ENCODE measurements around the gene PIH1D1.

DNA sequence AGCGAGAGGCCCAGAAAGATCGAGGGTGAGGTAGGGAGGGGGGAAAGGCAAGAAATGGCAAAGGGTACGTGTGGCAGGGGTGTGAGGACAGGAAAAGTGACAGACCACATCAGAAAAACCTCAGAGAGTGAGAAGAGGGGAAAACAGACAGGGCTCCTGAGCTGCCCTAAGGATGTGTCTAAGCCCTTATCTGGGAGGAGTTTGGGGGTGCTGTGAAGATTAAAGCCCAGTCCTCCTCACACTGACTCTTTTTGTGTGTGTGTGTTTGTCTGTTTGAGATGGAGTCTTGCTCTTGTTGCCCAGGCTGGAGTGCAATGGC is 27.7 kb downstream of the PIH1D1 start:
- TF ChIP-seq, protein P1, sequence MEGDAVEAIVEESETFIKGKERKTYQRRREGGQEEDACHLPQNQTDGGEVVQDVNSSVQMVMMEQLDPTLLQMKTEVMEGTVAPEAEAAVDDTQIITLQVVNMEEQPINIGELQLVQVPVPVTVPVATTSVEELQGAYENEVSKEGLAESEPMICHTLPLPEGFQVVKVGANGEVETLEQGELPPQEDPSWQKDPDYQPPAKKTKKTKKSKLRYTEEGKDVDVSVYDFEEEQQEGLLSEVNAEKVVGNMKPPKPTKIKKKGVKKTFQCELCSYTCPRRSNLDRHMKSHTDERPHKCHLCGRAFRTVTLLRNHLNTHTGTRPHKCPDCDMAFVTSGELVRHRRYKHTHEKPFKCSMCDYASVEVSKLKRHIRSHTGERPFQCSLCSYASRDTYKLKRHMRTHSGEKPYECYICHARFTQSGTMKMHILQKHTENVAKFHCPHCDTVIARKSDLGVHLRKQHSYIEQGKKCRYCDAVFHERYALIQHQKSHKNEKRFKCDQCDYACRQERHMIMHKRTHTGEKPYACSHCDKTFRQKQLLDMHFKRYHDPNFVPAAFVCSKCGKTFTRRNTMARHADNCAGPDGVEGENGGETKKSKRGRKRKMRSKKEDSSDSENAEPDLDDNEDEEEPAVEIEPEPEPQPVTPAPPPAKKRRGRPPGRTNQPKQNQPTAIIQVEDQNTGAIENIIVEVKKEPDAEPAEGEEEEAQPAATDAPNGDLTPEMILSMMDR (IDR thresholded peaks at IDR 0.05; ENCODE audit: low read depth, low read length, poor library complexity, severe bottlenecking), result no peak
- TF ChIP-seq EZH2phosphoT487 (IDR thresholded peaks at IDR 0.05; ENCODE audit: borderline replicate concordance, low read length), result no peak
